GM23338 (cell line): ENCODE measurements around the gene CD6. TPM values are rescaled to one million over a fixed set of nuclear protein-coding genes. Genes with fewer than 3 reads are reported as not detected.

Source experiments
- ATAC-seq: fragments of 200-7000 bp; cut with Tn5 transposase; 3 replicates; pipeline ENCODE4 v1.9.1; 2020
- DNase-seq: peaks from one replicate; pipeline ENCODE4 v3.0.0-alpha.2; 2015; ENCODE audit warnings: low spot score
- H2AFZ ChIP-seq: fragments of 200-600 bp; sonication (generic); 2 replicates; pipeline ENCODE4 v1.8.0; 2016; ENCODE audit warnings: antibody characterized with exemption, mild to moderate bottlenecking, moderate library complexity
- H3F3A ChIP-seq: fragments of 200-600 bp; sonication (generic); replicated peaks from 2 replicates; pipeline ENCODE4 v1.8.0; 2017; ENCODE audit warnings: antibody characterized with exemption, mixed run types, low read depth
- H3K27ac ChIP-seq: fragments of 200-600 bp; sonication (generic); 2 replicates; pipeline ENCODE4 v1.6.1; 2016; ENCODE audit warnings: low read depth
- H3K27me3 ChIP-seq: fragments of 200-600 bp; sonication (generic); 2 replicates; pipeline ENCODE4 v1.8.0; 2016; ENCODE audit warnings: mild to moderate bottlenecking, mixed run types, moderate library complexity; ENCODE audit not compliant: insufficient read depth
- H3K36me3 ChIP-seq: fragments of 200-600 bp; sonication (generic); 2 replicates; pipeline ENCODE4 v1.8.0; 2016; ENCODE audit warnings: mild to moderate bottlenecking; ENCODE audit not compliant: insufficient read depth
- H3K4me1 ChIP-seq: fragments of 200-600 bp; sonication (generic); 2 replicates; pipeline ENCODE4 v1.8.0; 2016; ENCODE audit warnings: mild to moderate bottlenecking, moderate library complexity; ENCODE audit not compliant: insufficient read depth
- H3K4me2 ChIP-seq: fragments of 200-600 bp; sonication (generic); 2 replicates; pipeline ENCODE4 v1.7.1; 2017; ENCODE audit warnings: mixed run types
- H3K4me3 ChIP-seq: fragments of 200-600 bp; sonication (generic); 2 replicates; pipeline ENCODE4 v1.6.1; 2016; ENCODE audit warnings: mixed run types
- H3K79me2 ChIP-seq: fragments of 200-600 bp; sonication (generic); replicated peaks from 2 replicates; pipeline ENCODE4 v1.8.0; 2017; ENCODE audit warnings: mild to moderate bottlenecking; ENCODE audit not compliant: insufficient read depth
- H3K9me2 ChIP-seq: fragments of 200-600 bp; sonication (generic); 2 replicates; pipeline ENCODE4 v1.8.0; 2017; ENCODE audit not compliant: insufficient read depth
- H4K20me1 ChIP-seq: fragments of 200-600 bp; sonication (generic); replicated peaks from 2 replicates; pipeline ENCODE4 v1.8.0; 2017; ENCODE audit warnings: mild to moderate bottlenecking; ENCODE audit not compliant: insufficient read depth
- H3K27ac Mint-ChIP-seq: 2 replicates; pipeline ENCODE4 v1.8.0; 2020; ENCODE audit warnings: inconsistent platforms, mild to moderate bottlenecking, moderate library complexity, mixed read lengths
- H3K27me3 Mint-ChIP-seq: 3 replicates; pipeline ENCODE4 v1.8.0; 2022; ENCODE audit warnings: low read depth, mild to moderate bottlenecking, moderate library complexity, mixed read lengths, inconsistent platforms; ENCODE audit not compliant: insufficient read depth, poor library complexity
- H3K36me3 Mint-ChIP-seq: 3 replicates; pipeline ENCODE4 v1.8.0; 2021; ENCODE audit warnings: low read depth, mild to moderate bottlenecking, inconsistent platforms, moderate library complexity, mixed read lengths
- H3K4me1 Mint-ChIP-seq: 3 replicates; pipeline ENCODE4 v1.8.0; 2020; ENCODE audit warnings: mild to moderate bottlenecking, inconsistent platforms, mixed read lengths
- H3K4me3 Mint-ChIP-seq: 3 replicates; pipeline ENCODE4 v1.8.0; 2021; ENCODE audit warnings: moderate library complexity, mild to moderate bottlenecking, inconsistent platforms, mixed read lengths
- H3K9me3 Mint-ChIP-seq: 3 replicates; pipeline ENCODE4 v1.8.0; 2020; ENCODE audit warnings: moderate library complexity, mild to moderate bottlenecking, inconsistent platforms, mixed read lengths
- CTCF ChIP-seq, 2 experiments: fragments of 200-600 bp in 1 of 2; sonication (generic) in 1 of 2; conservative IDR thresholded peaks; 2 replicates each; pipeline versions ENCODE4 v1.5.1 to v1.6.1; 2016 to 2017; ENCODE audit warnings: antibody characterized with exemption in 2 of 2, low read depth in 2 of 2, mild to moderate bottlenecking in 2 of 2, moderate library complexity in 1 of 2
- ETS1 ChIP-seq: IDR thresholded peaks from 2 replicates; pipeline ENCODE4 v1.6.1; 2016; ENCODE audit warnings: antibody characterized with exemption
- EZH2phosphoT487 ChIP-seq: fragments of 200-600 bp; sonication (generic); IDR thresholded peaks from one replicate; pipeline ENCODE4 v1.8.1; 2018; ENCODE audit warnings: antibody characterized with exemption; ENCODE audit not compliant: unreplicated experiment
- NANOG ChIP-seq: IDR thresholded peaks from 2 replicates; pipeline ENCODE4 v1.6.1; 2016; ENCODE audit warnings: antibody characterized with exemption, borderline replicate concordance
- POLR2AphosphoS5 ChIP-seq: IDR thresholded peaks from 2 replicates; pipeline ENCODE4 v1.6.1; 2016; ENCODE audit warnings: antibody characterized with exemption, low read depth
- REST ChIP-seq: IDR thresholded peaks from one replicate; pipeline ENCODE4 v1.6.1; 2018; ENCODE audit warnings: antibody characterized with exemption; ENCODE audit not compliant: unreplicated experiment
- STAT1 ChIP-seq: IDR thresholded peaks from one replicate; pipeline ENCODE4 v1.6.1; 2016; ENCODE audit warnings: antibody characterized with exemption; ENCODE audit not compliant: unreplicated experiment
- polyA plus RNA-seq: library from polyadenylated mRNA; unstranded; fragments of >200 nt; fragmentation: Nextera tagmentation; extraction: Ambion mirVana; gene quantifications from 2 replicates; pipeline ENCODE4 v1.2.1, GENCODE V29; 2016
- total RNA-seq: library from RNA; depleted of rRNA; stranded (reverse); fragments of >200 nt; shearing (Covaris generic); gene quantifications from 2 replicates; pipeline ENCODE4 v1.2.3, GENCODE V29; 2014

The CD6 gene
- total and polyA plus RNA-seq, 2 experiments from 2014 or later = 0.49 TPM; not detected in 1

- Mint-ChIP-seq H3K9me3 (no peaks in the 10 kb centered on the region), H3K27me3 (peaks cover 14% of the 10 kb centered on the region), H3K4me1 (peaks cover 29% of the 10 kb centered on the region), H3K4me3 (no peak overlapping the region), H3K27ac (no peak overlapping the region), H3K36me3 (peaks cover 12% of the 10 kb centered on the region; the same call in 1 of the 3 replicates)
- peak; percentile 48 for DNase-seq
- Histone ChIP-seq H2AFZ (no peak overlapping the region), H3K4me2 (no peak overlapping the region), H4K20me1 (0 out of 2 replicates have a peak, but pooled peaks cover 3% of the 10 kb centered on the region), H3K27ac (no peak overlapping the region), H3K27me3 (peaks cover 6% of the 10 kb centered on the region), H3K4me3 (no peak overlapping the region), H3K9me2 (no peaks in the 10 kb centered on the region), H3K36me3 (no peaks in the 10 kb centered on the region), H3K79me2 (peaks cover 3% of the 10 kb centered on the region; the same call in 1 of the 2 replicates), H3F3A (0 out of 2 replicates have a peak, but pooled peaks cover 3% of the 10 kb centered on the region), H3K4me1 (peaks cover 13% of the 10 kb centered on the region)
- peak; percentile 21; the same call in 1 of the 3 replicates for ATAC-seq
- TF ChIP-seq CTCF (conservative IDR thresholded peaks at IDR 0.05; ENCODE audit: low read depth in 2 of 2) (peak; percentile 43 to 59), REST (no peak), POLR2AphosphoS5 (no peak), ETS1 (no peak), NANOG (no peak), STAT1 (no peak)
Observed at GRCh38 chr11:60944490-60945294, 26.8 kb upstream of the CD6 start.

- ATAC-seq = no peak
- DNase-seq = no peak
- no peak overlapping the region for H3K4me2 ChIP-seq
- no peak overlapping the region for H3K27ac Mint-ChIP-seq
- peaks cover 18% of the 10 kb centered on the region for H3K27me3 Mint-ChIP-seq
- no peak overlapping the region for H3K4me3 ChIP-seq
- H4K20me1 ChIP-seq = 0 out of 2 replicates have a peak, but pooled peaks cover 3% of the 10 kb centered on the region
- peaks cover 12% of the 10 kb centered on the region; the same call in 1 of the 3 replicates for H3K36me3 Mint-ChIP-seq
- TF ChIP-seq REST (no peak), EZH2phosphoT487 (no peak), NANOG (no peak), CTCF (conservative IDR thresholded peaks at IDR 0.05; ENCODE audit: low read depth in 2 of 2) (no peak)
- H3K4me3 Mint-ChIP-seq = no peak overlapping the region
- no peak overlapping the region for H3K27ac ChIP-seq
- no peaks in the 10 kb centered on the region for H3K9me2 ChIP-seq
- no peaks in the 10 kb centered on the region for H3K9me3 Mint-ChIP-seq
- H2AFZ ChIP-seq = no peak overlapping the region
- H3K4me1 Mint-ChIP-seq = peaks cover 34% of the 10 kb centered on the region
- H3K79me2 ChIP-seq = peaks cover 6% of the 10 kb centered on the region; the same call in 1 of the 2 replicates
- peaks cover 19% of the 10 kb centered on the region for H3K4me1 ChIP-seq
- peaks cover 8% of the 10 kb centered on the region for H3F3A ChIP-seq
- peaks cover 12% of the 10 kb centered on the region for H3K27me3 ChIP-seq
- H3K36me3 ChIP-seq = no peaks in the 10 kb centered on the region
Observed at GRCh38 chr11:60945295-60945667, 26.2 kb upstream of the CD6 start.
